Measurements from ENCODE around the gene BATF2. TPM values are rescaled to one million over a fixed set of nuclear protein-coding genes. Genes with fewer than 3 reads are reported as not detected.
A peak's percentile ranks its signal among the peaks of the same experiment; 100 is the strongest.

BATF2 gene
- total and polyA plus RNA-seq, 9 of the 15 experiments (the other 6 are each of a cell fraction or from before 2014, with no cell fraction given): 1.7 to 8.9 (median 6.4) TPM

DNA sequence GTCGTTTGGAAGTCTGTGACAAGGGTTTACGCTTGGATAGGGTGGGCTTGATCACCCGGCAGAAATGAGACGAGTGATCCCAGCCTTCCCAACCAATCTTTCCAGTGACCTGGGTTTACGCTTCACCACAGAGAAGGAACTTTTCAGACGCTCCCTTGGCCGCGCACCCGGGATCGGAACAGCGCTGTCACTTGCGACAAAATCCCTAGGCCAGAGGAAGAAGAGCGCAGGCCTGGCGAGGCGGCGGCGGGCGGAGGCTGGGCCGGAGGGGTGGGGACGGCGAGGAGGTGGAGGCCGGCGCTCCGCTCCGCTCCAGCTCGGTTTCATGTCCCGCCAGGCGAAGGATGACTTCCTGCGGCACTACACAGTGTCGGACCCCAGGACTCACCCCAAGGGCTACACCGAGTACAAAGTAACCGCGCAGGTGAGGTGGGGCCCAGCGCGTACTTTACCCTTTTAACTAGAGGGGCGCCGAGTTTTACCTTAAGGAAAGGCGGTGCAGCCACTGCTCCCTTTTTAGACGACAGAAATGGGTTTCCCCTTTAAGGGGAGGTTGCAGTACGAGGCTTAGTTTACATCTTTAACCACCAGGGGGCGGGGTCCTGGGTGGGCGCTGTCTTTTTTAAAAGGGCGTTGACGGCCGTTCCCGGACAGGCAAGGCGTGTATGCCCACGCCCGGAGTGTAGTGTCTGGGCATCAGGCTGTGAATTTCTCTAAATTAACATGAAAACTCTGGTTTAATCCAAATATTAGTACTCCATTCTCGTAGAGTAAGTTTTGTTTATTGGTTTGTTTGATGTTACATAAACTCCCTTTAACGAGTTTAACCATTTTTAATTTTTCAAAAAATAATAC, 30.7 kb upstream of the BATF2 start, which contains the start of gene SNX15 (continued):
- peak; percentile 93 for TF ChIP-seq POLR2G (IDR thresholded peaks at IDR 0.05; ENCODE audit: low read depth, low read length)
- no peak for TF ChIP-seq ARNT (IDR thresholded peaks at IDR 0.05)
- TF ChIP-seq NR1H2 (CRISPR knock-in tag; IDR thresholded peaks at IDR 0.05): no peak
- TF ChIP-seq CTCFL (IDR thresholded peaks at IDR 0.05; ENCODE audit: borderline replicate concordance, insufficient read depth, low read depth, low read length, poor library complexity, severe bottlenecking): peak; percentile 86
- TF ChIP-seq, protein P1, sequence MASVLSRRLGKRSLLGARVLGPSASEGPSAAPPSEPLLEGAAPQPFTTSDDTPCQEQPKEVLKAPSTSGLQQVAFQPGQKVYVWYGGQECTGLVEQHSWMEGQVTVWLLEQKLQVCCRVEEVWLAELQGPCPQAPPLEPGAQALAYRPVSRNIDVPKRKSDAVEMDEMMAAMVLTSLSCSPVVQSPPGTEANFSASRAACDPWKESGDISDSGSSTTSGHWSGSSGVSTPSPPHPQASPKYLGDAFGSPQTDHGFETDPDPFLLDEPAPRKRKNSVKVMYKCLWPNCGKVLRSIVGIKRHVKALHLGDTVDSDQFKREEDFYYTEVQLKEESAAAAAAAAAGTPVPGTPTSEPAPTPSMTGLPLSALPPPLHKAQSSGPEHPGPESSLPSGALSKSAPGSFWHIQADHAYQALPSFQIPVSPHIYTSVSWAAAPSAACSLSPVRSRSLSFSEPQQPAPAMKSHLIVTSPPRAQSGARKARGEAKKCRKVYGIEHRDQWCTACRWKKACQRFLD (CRISPR knock-in tag; IDR thresholded peaks at IDR 0.05): peak; percentile 65; the same call in 1 of the 2 replicates
- TF ChIP-seq TBP (optimal IDR thresholded peaks at IDR 0.05; ENCODE audit: low read depth, low read length): peak; percentile 34
- TF ChIP-seq MYNN (IDR thresholded peaks at IDR 0.05): peak; percentile 55; the same call in 1 of the 2 replicates
- TF ChIP-seq MYNN (CRISPR knock-in tag; IDR thresholded peaks at IDR 0.05): no peak
- peak; percentile 42 for TF ChIP-seq EGR1 (conservative IDR thresholded peaks at IDR 0.05)
- TF ChIP-seq TOE1 (IDR thresholded peaks at IDR 0.05; ENCODE audit: borderline replicate concordance): peak; percentile 99
- TF ChIP-seq TOE1 (CRISPR knock-in tag; IDR thresholded peaks at IDR 0.05; ENCODE audit: borderline replicate concordance, low read depth): no peak
- TF ChIP-seq, protein P2, sequence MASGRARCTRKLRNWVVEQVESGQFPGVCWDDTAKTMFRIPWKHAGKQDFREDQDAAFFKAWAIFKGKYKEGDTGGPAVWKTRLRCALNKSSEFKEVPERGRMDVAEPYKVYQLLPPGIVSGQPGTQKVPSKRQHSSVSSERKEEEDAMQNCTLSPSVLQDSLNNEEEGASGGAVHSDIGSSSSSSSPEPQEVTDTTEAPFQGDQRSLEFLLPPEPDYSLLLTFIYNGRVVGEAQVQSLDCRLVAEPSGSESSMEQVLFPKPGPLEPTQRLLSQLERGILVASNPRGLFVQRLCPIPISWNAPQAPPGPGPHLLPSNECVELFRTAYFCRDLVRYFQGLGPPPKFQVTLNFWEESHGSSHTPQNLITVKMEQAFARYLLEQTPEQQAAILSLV (tag; IDR thresholded peaks at IDR 0.05): no peak
- TF ChIP-seq MYC (IDR thresholded peaks at IDR 0.05; ENCODE audit: low read depth, low read length): peak; percentile 60; the same call in 1 of the 2 replicates
- TF ChIP-seq MYC (CRISPR knock-in tag; IDR thresholded peaks at IDR 0.05; ENCODE audit: borderline replicate concordance, low read depth): no peak
- peak; percentile 50; the same call in 1 of the 2 replicates for TF ChIP-seq HCFC1 (IDR thresholded peaks at IDR 0.05; ENCODE audit: low read depth, low read length)
- no peak for TF ChIP-seq ZNF347 (CRISPR knock-in tag; IDR thresholded peaks at IDR 0.05; ENCODE audit: low read depth)
- peak; percentile 79; the same call in 1 of the 2 replicates for TF ChIP-seq FOXP1 (CRISPR knock-in tag; IDR thresholded peaks at IDR 0.05)
- TF ChIP-seq ZNF263 (CRISPR knock-in tag; IDR thresholded peaks at IDR 0.05; ENCODE audit: borderline replicate concordance): peak; percentile 66; the same call in 1 of the 2 replicates
- TF ChIP-seq POU5F1 (IDR thresholded peaks at IDR 0.05; ENCODE audit: borderline replicate concordance, low read depth, low read length, partially characterized antibody): no peak
- TF ChIP-seq NELFE (IDR thresholded peaks at IDR 0.05; ENCODE audit: insufficient read depth, insufficient read length): no peak
- TF ChIP-seq XRCC5 (IDR thresholded peaks at IDR 0.05; ENCODE audit: low read depth, low read length): peak; percentile 85
- peak in 1 of 2 experiments; percentile 79; a peak in 1 of 3 replicates for TF ChIP-seq CBX3 (IDR thresholded peaks at IDR 0.05; ENCODE audit: borderline replicate concordance in 1 of 2, low read length in 2 of 2)
- peak; percentile 25; the same call in 1 of the 2 replicates for TF ChIP-seq SMC3 (conservative IDR thresholded peaks at IDR 0.05; ENCODE audit: insufficient read depth, low read depth, low read length)
- no peak for TF ChIP-seq ZNF584 (CRISPR knock-in tag; IDR thresholded peaks at IDR 0.05; ENCODE audit: low read depth)
